NCI-H1930 (cell line): Measurements from ENCODE around the gene JAG2.

Experiments used
- DNase-seq, 2 experiments: peaks; one replicate each; lab custom pipeline; 2025; lab: John Stamatoyannopoulos, UW

Gene JAG2

GRCh38 chr14:105091054-105091516, 77.5 kb downstream of the JAG2 start:
- no peak for DNase-seq
